GM12891 (cell line): ENCODE results near the gene PPM1F.

ENCODE experiments used
- PAX5 ChIP-seq: IDR thresholded peaks from 2 replicates; pipeline ENCODE4 v1.6.1; 2011; ENCODE audit warnings: low read length, moderate library complexity, mild to moderate bottlenecking; ENCODE audit not compliant: insufficient read depth, severe bottlenecking
- POLR2A ChIP-seq: IDR thresholded peaks from 2 replicates; pipeline ENCODE4 v1.6.1; 2011; ENCODE audit warnings: low read depth, low read length, control low read depth
- POLR2AphosphoS5 ChIP-seq: IDR thresholded peaks from 2 replicates; pipeline ENCODE4 v1.6.1; 2011; ENCODE audit warnings: low read depth, low read length, control low read depth

DNA sequence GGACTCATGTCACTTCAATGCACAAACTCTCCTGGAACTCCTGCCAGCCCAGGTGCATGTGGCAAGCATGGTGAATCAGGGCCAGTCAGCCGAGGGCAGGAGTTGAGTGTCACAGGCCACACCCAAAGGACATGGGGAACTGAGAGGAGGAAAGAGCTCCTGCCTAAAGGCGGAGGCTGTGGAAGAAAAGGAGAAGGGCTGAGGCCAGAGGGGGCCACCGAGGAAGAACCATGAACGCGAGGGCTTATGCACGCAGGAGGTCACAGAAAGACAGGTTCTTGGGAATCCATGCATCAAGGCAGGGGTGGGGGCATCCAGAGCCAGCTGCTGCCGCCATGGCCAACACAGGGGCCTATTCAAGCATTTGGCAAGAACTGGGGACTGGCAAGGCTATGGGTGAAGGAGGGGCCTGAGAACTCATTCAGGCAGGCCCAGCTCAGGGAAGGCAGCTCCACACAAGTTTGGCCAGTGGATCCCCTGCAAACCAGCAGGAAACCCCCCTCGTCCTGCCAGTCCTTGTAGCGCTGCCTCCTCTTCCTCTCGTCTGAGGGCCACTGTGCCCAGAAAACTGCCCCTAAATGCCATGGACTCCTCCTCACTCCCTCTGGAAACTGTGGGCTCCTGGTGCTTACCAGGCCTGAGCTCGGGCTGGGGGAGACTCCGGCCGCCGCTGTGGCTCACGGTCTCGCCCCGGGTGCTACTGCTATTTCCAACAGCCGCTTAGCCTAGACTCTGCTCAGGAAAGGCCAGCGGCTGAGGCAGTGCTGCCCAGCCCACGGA is 15.4 kb downstream of the PPM1F start:
- TF ChIP-seq POLR2A (no peak), POLR2AphosphoS5 (no peak), PAX5 (no peak)
